Embryonic facial prominence (tissue), 1 donor: ENCODE measurements around the gene NAIP.
"Not testable (repeated sequence)": the region's sequence is repeated elsewhere in the genome, so short reads cannot be mapped to it uniquely, and the experiment has no call there.

Source experiments
- DNase-seq: peaks from one replicate; pipeline ENCODE4 v3.0.0-alpha.2; 2016; ENCODE audit errors: extremely low spot score

The NAIP gene, protein sequence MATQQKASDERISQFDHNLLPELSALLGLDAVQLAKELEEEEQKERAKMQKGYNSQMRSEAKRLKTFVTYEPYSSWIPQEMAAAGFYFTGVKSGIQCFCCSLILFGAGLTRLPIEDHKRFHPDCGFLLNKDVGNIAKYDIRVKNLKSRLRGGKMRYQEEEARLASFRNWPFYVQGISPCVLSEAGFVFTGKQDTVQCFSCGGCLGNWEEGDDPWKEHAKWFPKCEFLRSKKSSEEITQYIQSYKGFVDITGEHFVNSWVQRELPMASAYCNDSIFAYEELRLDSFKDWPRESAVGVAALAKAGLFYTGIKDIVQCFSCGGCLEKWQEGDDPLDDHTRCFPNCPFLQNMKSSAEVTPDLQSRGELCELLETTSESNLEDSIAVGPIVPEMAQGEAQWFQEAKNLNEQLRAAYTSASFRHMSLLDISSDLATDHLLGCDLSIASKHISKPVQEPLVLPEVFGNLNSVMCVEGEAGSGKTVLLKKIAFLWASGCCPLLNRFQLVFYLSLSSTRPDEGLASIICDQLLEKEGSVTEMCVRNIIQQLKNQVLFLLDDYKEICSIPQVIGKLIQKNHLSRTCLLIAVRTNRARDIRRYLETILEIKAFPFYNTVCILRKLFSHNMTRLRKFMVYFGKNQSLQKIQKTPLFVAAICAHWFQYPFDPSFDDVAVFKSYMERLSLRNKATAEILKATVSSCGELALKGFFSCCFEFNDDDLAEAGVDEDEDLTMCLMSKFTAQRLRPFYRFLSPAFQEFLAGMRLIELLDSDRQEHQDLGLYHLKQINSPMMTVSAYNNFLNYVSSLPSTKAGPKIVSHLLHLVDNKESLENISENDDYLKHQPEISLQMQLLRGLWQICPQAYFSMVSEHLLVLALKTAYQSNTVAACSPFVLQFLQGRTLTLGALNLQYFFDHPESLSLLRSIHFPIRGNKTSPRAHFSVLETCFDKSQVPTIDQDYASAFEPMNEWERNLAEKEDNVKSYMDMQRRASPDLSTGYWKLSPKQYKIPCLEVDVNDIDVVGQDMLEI (N-terminal part only)

GRCh38 chr5:71025289-71025953 is at the start of gene NAIP:
NAIP (minus strand) TSS chr5:71025339; CDS start chr5:71012915, 12,424 bp downstream.
- not testable (repeated sequence) for DNase-seq

GRCh38 chr5:71067262-71067928 is 42.3 kb upstream of the NAIP start, which contains the start of gene GTF2H2:
GTF2H2 (minus strand) TSS chr5:71067676; CDS start chr5:71062763, 4,913 bp downstream.
- not testable (repeated sequence) for DNase-seq

DNA sequence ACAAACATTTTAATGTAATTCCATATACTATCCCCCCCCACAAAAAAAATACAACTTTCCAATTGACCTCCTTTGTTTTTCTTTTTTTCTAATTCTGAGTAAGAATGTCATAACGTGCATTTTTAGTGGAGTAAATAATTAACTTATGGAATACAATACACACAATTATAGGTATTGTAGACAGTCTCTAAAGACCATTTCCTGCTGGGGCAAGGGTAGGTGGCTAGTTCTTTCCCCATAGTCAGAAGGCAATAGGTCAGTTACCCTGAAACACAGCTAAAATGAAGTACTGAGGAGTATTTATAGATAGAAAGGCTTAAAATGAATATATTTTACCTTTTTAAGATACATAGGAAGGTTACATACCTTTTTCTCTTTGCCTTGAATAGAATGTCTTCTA is 36.2 kb upstream of the NAIP start:
- not testable (repeated sequence) for DNase-seq

- DNase-seq: not testable (repeated sequence)
Observed at GRCh38 chr5:71059426-71059825, 34.3 kb upstream of the NAIP start.

- DNase-seq: not testable (repeated sequence)
Observed at GRCh38 chr5:71044808-71045207, 19.7 kb upstream of the NAIP start.

DNA sequence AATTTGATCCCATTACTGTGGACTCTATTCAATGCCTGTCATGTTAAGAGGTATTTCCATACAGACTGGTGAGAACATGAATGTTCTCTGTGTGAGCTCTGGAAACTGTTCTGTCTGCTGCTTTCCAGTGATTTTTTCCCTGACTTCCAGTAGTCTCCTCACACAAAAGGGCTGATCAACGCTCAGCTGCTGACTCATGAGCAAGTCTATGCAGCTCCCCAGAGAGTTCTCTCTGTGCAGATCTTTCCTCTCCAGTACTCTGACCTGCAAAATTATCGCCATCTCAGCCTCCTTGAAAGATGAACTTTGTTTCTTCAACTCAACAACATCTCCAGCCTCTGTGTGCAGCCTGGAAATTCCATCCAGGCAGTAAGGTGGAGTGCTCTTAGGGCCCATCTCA is 19.0 kb upstream of the NAIP start:
- DNase-seq: not testable (repeated sequence)

GRCh38 chr5:71031046-71031776 is 6.1 kb upstream of the NAIP start:
- DNase-seq: not testable (repeated sequence)

- DNase-seq: not testable (repeated sequence)
Observed at GRCh38 chr5:71020643-71021042, 4.5 kb downstream of the NAIP start.

- not testable (repeated sequence) for DNase-seq
Observed at GRCh38 chr5:71018376-71019005, 6.6 kb downstream of the NAIP start.

- no peak for DNase-seq
Observed at GRCh38 chr5:71014176-71014575, 11.0 kb downstream of the NAIP start.

DNA sequence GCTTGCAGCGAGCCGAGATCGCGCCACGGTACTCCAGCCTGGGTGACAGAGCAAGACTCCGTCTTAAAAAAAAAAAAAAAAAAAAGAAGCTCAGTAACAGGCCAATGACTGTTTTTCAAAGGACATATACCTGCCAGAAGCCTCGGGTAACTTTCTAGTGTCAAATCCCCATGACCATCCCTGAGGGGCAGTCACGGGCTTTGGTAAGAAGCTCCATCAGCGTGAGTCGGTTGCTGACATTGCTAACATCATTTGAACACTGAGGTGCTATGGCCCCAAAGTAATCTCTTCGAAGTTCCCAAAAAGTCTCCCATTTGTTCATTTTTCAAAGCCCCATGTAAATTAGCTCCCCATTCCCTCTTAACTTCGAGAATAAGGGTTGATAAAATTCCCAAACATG is 11.6 kb downstream of the NAIP start:
- DNase-seq: no peak

DNA sequence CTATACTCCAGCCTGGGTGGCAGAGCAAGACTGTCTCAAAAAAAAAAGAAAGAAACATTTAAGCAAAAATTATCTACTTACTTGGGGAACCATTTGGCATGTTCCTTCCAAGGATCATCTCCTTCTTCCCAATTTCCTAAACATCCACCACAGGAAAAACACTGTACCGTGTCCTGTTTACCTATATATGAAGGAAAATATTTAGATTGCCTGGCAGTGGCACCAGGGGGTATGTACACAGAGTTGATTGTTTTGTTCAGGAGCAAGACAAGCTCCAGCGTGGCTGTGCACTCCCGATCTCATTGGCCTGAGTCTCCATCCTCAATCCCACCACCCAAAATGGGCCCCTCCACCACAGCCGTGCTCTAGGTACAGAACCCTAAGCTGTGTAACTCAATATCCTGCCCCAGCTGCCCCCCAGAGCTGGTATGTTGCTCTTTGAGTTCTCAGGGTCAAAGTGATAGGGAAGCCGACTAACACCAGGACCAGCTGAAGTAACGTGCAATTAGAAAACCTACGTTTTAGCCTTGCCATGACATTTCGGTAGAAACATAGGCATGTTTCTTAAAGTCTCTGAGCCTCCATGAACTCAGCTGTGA is 13.8 kb downstream of the NAIP start:
- DNase-seq: no peak

- DNase-seq: not testable (repeated sequence)
Observed at GRCh38 chr5:71006983-71007382, 18.2 kb downstream of the NAIP start.

DNA sequence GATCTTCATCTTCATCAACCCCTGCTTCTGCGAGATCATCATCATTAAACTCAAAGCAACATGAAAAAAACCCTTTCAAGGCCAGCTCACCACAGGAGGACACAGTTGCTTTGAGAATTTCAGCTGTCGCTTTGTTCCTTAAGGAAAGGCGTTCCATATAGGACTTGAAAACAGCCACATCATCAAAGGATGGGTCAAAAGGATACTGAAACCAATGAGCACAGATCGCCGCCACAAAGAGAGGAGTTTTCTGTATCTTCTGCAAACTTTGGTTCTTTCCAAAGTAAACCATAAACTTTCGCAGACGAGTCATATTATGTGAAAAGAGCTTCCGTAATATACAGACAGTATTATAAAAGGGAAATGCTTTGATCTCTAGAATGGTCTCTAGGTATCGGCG is 40.3 kb downstream of the NAIP start:
- DNase-seq: not testable (repeated sequence)

GRCh38 chr5:70967220-70967619 is 57.9 kb downstream of the NAIP start:
- not testable (repeated sequence) for DNase-seq

GRCh38 chr5:70964531-70964930 is 60.6 kb downstream of the NAIP start:
- not testable (repeated sequence) for DNase-seq

DNA sequence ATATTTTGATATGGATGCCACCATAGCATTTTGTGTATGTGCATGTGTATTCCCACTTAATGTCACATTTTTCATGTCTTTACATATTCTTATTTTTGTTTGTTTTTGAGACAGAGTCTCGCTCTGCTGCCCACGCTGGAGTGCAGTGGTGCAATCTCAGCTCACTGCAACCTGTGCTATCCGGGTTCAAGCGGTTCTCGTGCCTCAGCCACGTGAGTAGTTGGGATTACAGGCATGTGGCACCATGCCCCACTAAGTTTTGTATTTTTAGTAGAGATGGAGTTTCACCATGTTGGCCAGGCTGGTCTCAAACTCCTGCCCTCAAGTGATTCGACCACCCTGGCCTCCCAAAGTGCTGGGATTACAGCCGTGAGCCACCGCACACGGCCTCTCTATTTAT is 72.1 kb downstream of the NAIP start:
- not testable (repeated sequence) for DNase-seq

GRCh38 chr5:70932560-70932959 is 92.6 kb downstream of the NAIP start:
- not testable (repeated sequence) for DNase-seq

GRCh38 chr5:70931709-70932368 is 93.3 kb downstream of the NAIP start:
- not testable (repeated sequence) for DNase-seq
